Right forelimb (tissue), 1 donor: ENCODE measurements around the gene ITPR2.
"Not testable (repeated sequence)": the region's sequence is repeated elsewhere in the genome, so short reads cannot be mapped to it uniquely, and the experiment has no call there.

ENCODE experiments used
- DNase-seq: peaks from one replicate; pipeline ENCODE4 v3.0.0-alpha.2; 2018

The ITPR2 gene

DNA sequence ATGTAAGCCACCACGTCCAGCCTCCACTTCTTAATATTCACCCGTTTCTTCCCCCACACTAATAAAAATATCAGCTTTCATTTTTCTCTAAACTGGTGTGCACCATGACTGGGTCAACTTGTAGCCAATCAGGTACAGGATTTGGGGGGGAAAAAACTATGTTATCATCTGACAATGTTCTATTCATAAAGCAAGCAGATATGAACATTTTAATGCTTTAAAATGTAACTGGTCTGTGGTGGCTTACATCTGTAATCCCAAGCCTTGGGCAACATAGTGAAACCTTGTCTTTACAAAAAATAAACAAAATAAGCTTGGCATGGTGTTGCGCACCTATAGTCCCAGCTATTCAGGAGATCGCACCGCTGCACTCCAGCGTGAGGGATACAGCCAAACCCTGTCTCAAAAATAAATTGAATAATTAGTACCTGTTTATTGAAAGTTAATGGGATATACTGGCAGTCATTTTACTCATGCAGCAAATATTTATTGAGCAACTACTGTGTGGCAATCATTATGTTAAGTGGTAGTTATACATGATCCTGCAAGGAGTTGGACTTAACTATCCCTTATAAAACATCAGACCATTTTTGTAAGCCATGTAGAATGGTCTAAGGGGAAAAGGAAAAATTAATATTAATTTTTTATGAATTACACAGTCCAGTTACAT, 15.3 kb upstream of the ITPR2 start:
- DNase-seq = no peak

DNA sequence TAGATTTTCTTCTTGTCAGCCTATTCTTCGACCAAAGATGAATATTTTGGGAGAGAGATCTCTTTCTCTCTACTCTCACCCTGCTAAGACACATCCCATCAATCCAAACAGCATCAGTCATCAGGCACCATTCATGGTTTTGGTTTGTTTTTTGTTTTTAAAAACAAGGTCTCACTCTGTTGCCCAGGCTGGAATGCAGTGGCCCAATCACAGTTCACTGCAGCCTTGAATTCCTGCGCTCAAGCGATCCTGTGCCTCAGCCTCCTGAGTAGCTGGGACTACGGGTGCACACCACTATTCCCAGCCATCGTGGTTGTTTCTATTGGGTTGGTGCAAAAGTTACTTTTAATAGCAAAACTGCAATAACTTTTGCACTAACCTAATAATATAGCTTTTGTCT, 14.4 kb upstream of the ITPR2 start:
- no peak for DNase-seq

DNA sequence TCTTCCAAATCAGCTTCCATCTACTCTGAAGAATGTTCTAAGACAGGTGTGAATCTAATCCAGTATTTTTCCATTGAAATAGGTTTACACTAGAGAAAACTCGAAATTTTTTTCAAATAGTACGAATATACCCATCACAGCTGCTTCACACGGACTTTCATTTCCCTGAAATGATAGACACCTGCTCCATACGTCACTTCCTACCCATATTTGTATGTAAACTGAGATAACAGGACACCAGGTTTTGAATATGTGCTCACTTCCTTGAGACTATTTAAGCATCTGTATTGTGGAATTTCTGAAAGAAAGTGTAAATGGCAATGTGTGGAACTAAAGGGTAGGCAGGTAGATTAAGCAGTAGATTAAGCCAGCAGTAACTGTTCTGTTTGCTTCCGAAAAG, 13.4 kb upstream of the ITPR2 start:
- no peak for DNase-seq

DNA sequence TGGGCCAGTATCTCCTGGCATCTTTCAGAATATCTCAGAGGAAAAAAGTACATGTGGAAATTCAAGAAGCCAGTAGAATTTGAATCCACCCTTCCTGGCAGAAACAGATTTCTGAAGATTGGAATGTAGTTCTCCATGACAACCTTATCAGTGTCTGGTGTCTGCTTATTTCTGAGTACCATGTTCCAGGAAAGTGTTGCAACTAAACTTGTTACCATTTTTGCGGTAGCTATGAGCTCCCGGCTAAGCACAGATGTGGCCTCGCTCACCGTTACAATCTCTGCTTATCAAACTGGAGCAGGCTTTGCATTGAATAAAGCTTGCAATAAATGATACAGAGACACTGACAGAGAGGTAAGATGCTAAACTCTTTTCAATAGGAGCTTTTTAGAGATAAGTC, 13.0 kb upstream of the ITPR2 start:
- DNase-seq = no peak

DNA sequence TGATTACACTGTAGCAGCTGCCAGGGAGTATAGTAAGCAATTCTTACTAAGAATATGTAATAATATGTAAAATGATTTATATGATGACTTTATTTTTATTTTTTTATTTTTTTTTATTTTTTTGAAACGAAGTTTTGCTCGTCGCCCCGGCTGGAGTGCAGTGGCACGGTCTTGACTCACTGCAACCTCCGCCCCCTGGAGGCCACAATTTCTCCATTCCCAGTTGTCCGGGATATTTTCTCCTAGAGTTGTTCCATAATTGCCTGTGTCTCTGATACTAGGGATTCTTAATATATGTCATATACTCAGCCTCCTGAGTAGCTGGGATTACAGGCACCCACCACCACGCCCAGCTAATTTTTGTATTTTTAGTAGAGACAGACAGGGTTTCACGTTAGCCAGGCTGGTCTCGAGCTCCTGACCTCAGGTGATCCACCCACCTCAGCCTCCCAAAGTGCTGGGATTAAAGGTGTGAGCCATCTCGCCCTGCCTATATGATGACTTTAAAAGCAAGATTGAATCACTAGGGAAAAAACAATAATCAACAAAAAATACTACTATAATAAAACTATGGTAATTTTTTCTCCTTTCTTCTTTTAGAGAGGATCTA, 12.2 kb upstream of the ITPR2 start:
- DNase-seq = peak; percentile 65

DNA sequence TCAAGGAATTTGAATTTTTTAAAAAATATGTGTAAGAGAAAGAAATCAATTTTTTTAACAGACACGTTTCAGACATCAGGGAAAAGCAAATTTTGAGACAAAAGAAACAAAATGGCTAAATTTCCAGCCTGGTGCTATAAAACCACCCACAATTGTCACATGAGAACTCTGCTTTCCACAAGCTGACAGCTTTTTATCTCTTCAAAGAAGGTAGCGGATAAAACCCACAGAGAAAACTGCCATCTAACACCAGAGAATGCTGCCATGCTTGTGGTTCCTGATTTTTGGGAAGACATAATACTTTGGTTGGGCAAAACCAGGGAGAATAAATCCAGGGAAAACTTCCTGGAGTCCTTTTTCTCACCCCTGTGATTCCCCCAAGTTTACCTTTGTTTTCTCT, 10.3 kb upstream of the ITPR2 start:
- no peak for DNase-seq

DNA sequence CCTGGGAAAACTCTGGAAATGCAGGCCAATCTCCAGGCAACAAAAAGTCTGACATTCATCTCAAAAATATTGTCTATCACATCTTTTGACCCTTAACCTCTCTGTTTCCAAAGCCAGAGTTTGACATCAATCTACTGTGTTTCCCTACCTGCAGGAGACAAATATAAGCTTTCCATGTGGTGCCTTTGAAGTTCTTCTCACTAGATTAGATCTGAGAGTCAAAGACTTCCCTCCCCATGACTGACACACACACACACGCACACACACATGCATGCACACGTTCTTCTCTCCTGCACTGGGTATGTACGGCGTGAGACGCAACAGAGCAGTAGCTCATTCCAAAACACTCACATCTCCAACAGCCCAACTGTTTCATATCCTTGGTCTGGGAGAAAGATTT, 8.1 kb upstream of the ITPR2 start:
- no peak for DNase-seq

DNA sequence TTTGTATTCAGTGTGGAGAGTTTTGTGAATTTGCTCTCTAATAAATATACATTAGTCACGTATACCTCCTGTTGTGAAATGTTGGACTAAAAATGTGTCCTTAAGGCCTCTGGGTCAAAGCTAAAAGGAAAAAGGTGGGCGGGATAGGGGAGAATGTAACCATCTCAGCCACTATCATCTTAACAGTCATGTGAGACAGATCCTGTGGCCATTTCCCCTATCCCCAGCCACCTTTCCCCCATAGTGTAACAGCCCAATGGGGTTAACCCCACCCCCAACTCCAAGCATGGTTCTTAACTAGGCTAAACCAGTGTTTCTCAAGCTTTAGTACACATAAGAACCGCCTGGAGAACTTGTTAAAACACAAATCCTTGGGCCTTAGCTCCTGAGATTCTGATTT, 6.5 kb upstream of the ITPR2 start:
- DNase-seq = no peak

DNA sequence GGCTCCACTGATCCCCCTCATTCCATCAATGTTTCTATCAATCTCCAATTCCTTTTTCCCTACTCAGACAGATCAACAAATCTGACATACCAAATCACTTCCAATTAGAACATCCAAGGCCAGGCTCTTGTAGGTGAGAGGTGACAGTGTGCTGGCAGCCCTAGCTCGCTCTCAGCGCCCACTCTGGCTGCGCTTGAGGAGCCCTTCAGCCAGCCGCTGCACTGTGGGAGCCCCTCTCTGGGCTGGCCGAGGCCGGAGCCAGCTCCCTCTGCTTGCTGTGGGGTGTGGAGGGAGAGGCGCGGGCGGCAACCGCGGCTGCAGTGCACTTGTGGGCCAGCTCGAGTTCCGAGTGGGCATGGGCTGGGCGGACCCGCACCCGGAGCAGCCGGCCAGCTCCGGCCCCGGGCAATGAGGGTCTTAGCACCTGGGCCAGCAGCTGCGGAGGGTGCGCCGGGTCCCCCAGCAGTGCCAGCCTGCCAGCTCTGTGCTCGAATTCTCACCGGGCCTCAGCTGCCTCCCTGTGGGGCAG, 6.0 kb upstream of the ITPR2 start:
- DNase-seq = no peak

DNA sequence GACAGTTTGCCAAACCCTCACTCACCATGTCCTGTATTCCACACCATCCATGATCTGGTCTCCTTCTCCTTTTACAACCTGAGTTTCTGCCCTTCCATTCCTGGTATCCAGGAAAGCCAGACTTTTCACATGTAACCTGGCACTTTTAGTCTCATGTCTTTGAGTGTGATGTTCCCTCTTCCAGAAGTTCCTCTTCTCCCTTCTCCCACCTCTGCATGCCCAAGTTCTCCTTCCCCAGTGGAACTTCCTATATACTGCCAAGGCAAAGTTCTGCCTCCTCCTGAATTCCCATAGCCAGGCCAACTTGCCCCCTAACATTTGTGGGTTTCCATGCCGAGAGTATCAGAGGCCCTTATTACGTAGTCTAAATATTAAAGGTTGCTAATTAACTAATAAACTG, 3.2 kb upstream of the ITPR2 start:
- no peak for DNase-seq

DNA sequence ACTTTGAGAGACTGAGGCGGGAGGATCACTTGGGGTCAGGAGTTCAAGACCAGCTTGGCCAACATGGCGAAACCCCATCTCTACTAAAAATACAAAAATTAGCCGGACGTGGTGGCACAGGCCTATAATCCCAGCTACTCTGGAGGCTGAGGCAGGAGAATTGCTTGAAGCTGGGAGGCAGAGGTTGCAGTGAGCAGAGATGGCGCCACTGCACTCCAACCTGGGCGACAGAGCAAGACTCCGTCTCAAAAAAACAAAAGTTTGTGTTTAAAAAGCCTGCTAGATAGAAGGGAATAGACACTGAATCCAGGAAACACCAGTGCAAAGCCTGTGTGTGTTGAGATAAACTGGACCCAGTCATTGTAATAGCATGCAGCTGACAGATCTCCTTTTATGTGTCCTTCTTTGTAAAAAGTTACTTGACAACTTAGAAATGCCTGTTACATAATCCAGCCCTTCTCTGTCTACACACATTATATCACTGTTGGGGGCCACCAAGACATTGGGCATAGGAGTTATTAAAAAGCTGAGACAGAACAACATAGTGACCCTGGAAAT, 1.6 kb upstream of the ITPR2 start:
- not testable (repeated sequence) for DNase-seq

DNA sequence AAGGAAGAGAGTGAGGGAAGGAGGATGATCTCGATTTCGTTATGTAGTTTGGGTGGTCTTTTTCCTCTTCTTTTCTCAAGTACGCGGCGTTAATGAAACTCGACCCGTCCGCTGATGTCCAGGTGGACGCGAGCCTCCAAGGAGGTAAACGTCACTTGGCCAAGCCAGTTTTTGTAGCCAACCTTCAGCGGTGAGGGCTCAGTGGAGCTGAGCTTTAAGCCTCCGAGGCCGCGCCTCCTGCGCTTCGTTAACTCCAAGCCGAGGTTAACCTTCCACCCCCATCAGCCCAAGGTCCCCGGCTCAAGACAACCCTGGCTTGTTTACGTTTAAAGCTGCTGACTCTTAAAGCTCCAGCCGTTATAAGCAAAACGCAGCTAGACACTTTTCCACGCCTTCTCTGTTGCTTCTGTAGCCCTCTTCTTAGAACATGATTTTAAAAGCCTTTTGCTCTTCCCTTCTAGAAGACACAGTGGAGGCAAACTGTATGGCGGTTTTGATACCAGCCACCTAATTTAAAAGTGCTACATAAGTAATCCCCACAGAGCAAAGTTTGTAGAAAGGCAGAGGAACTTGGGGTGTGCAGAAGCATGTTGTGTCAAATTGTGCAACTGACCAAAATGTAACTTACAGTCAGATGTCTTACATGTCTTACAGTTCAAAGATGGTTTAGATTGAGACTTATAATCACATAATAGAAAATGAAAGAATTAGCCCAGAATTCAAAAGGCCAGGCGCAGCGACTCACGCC, 923 bp upstream of the ITPR2 start:
- DNase-seq = peak; percentile 55

DNA sequence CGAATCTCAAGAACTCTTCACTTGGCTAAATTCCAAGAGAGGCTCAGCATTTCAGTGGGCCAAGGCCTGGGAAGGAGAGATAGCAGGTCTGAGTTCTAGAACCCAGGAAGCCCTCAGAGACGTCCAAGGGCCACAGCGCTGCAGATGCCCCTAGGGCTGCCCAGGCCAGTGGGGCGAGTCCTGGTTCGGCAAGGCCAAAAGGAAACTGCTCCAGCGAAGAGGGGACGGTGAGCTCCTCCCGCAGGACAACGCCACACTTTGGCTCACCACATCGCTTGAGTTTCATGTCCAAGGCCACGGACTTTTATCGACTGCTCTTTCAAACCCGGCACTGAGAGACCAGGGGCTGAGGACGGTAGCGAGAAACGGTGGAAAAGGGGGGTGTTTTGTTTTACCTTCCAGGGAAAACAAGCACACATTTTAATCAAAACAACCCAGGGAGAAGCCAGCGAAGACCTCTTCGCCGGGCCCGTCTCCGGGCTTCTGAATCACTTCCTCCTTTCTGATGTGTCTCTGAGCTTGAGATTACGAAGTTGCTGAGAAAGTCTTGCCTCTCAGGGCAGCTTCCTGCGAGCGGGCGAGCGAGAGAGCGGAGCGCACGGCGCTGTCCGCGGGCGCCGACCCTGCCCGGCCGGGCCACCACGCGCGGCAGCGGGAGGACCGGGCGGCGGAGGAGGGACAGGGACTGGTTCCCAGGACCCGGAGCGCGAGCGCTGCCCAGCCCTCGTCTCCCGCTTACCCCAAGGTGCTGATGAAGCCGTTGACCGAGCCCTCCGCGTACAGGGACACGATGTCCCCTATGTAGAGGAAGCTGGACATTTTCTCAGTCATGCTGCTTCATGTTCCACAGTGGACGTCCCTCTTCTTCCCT, 808 bp downstream of the ITPR2 start:
- peak; percentile 80 for DNase-seq

DNA sequence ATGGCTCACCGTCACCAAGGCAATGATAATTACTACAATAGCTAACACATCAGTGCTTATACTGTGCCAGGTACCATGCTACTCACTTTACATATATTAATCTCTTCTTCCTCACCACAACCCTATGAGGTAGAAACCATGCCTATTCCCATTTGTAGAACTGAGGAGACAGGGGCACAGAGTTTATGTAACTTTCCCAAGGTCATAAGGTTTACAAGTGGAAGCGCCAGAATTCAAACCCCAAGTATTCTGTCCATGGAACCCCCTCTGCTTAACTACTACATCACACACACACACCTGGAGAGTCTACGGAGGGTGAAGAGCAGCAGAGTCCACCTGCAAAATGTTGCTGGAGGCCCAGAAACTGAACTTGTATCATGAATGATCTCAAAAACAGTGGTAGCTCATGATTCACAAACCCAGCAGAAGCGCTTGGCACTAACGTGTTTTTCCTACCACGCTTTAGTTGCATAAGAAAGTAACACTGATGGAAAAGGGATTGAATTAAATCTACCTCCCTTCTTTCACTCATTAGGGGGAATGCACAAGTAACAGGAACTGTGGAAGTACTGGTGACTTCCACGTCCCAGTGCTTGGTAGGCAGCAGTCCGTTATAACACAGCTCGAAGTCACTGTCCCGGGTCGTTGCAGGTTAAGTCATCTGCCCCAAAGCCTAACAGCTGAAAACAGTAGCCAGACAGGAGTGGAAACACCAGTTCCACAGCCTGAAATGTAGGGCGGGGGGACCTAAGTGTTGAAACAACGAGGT, 2.0 kb downstream of the ITPR2 start:
- DNase-seq = no peak

DNA sequence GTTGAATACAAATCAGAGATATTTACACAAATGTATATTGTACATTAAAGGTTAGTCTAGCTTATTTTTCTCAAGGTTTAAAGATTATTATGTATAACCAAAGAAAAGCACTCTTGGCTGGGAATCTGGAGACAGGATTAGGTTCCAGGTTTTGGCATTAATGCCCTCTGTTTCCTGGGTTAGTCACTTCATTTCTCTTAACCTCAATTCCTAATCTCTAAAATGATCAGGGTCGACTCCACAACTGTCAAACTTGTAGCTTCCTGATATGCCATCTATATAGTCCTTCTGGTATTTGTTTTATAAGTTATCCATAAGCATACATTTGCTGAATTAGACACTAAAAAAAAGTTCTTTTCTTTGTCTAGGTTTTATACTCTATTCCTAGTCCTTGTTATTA, 2.6 kb downstream of the ITPR2 start:
- no peak for DNase-seq

DNA sequence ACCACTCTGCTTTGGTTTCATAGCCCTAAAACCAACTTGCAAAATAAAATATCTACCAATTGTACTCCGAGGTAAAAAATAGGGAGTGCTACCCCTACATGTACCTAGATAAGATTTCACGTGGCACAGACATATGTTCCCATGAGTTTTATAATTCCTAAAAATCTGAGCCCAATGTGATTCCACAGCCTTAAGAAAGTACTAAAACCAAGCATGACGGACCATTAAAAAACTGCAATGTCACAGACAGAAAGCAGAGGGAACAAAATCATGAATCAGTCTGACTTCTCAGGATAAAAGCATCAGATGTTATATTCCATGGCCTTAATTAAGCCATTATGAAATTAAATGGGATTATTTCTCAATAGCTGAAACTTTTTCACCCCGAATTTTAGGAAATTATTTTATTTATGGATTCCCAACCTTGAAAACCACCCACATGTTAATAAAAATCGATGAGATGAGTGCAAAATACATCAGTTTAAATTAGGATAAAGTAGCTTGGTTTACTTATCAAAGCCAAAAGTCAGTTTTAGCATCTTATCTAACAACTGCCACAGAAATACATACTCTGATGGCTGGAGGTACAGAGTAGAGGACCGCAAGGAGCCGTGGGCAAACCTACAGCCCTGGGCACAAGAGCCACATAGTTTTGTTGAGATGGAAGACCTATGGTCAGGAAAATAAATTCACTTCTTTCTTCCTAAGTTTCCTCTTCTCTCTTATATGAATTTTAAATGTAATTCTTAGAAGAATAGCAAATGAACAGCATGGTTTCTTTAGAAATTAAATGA, 4.5 kb downstream of the ITPR2 start:
- DNase-seq = no peak

DNA sequence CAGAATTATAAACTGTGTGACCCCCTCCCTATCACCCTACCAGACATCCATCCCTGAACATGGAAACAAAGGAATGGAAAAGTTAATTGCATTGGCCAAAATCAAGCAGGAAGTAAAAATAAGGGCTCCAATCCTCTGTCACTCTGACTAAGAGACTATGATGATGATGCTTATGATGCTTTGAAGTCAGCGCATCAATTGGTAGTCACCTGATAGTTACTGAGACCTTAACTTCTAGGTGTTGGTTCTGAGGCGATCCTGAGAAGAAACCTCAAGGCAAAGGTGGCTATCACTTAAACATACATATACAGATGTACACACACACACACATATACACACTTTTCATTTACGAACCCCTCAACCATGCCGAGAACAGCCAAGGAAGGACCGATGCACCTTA, 6.6 kb downstream of the ITPR2 start:
- DNase-seq = no peak

DNA sequence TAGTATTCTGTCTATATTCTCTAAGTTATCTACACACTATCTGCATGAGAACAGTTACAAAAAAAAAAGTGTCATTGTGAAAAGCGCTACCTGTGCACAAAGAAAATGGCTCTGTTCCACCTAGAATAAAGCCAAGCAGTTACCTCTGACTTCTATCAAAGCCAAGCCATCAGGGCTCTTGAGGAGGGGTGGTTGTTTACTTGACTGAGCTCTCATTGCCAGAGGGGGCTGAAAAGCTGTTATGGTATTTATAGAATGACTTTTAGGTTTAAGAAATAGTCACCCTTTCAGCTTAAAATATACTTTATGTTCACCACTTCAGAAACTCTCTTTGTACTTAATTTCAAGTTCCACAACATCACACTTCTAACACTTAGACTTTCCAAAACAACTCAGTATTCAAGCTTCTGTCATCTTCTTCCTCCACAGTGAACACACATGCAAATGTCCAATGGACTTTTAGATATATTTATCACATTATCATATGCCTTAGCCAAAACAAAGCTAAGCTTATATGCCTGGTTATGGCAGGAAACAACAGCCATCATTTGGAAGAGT, 7.5 kb downstream of the ITPR2 start:
- no peak for DNase-seq

DNA sequence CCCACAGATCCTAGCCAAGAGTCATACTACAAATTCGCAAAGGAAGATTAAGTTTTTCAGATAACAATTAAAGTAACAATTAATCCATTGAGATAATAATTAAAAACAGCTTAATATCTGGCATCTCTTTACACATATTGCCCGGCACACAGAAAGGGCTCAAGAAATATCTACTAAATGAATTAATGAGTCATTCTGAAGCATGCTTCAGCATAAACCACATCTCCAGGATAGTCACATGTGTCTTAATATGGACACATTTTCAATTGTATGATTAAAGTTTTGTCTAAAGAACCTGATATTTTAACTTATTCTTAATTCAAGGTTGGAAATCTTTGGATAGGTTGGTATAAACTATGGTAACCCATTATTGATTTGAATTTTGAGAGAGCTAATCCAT, 9.6 kb downstream of the ITPR2 start:
- no peak for DNase-seq

DNA sequence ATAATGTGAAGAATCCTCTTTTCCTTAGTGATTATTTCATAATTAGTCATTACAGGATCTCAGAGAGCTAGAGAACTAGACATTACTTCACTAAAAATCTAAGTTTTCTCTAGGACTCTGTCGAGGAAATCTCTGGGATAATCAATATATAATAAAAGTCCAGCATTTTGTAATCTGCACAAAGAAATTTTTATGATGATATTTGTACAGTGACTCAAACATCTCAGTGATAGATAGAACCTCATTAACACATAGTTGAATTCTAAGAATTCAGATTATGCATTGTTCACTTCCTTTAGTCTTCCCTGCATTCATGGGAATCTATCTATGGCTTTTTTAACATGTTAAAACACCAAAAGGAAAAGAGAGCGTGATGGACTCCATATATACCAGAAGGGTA, 11.0 kb downstream of the ITPR2 start:
- no peak for DNase-seq

DNA sequence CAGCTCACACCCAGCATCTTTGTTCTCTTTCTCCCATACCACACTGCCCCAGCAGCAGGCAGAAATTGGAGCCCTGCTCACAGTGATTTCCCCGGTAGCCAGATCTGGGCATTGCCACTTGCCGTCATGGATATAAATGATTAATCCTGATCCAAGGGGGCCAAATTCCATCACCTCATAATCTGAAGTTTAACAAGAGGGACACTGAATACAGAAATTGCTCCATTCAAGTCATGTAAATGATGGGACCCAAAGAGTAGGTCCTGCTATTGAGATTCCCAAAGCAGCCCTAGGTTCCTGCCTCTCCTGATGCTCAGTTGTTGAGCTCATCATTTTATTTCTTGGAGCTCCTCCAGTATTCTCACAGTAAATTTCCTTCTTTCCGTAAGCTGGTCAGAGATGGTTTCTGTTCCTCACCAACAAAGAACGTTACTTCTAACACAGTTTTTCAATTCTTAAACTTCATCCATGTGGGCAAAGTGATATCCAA, 11.7 kb downstream of the ITPR2 start:
- DNase-seq = no peak
